HK-2 (cell line): ENCODE measurements around the gene HEMK1.

Experiments used
- DNase-seq: peaks from one replicate; pipeline ENCODE4 v3.0.0-alpha.2; 2018; ENCODE audit not compliant: unreplicated experiment

HEMK1 gene

DNA sequence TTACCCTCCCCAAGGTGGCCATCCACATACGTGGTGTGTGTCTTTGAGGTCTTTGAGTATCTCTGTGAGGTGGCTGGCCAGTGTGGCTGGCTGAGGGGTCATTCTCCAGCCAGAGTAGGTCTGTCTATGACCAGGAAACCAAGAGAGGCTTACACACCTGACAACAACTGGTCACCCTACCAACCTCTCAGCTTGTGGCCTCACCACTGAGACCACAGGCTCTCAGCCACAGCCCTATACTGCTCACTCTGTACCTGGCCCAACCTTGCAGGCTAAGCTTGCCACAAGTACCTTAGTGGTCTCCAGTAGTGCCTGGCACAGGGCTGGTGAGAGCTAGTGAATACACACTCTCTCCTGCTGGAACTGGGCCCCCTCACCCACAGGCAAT lies 5.1 kb downstream of the HEMK1 start:
- no peak for DNase-seq

DNA sequence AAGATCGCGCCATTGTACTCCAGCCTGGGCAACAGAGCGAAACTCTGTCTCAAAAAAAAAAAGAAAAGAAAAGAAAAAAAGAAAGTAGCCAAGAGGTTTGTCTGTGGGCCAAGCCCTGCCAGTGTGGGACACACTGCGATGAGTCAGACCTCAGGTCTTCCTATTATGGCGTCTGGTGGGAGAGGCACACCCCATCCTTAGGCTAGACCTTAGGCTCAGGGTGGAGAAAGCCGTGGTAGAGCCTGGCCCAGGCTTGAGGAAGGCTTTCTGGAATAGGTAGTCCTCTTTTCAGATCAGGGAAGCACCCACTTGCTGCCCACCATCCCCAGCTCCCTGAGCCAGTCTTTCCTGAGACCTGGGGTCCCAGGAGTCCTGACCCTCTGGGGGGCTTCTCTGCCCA lies 6.0 kb downstream of the HEMK1 start:
- DNase-seq = no peak

GRCh38 chr3:50577348-50577747 lies 8.0 kb downstream of the HEMK1 start:
- no peak for DNase-seq

- DNase-seq = no peak
These were observed 11.5 kb downstream of the HEMK1 start for GRCh38 chr3:50580683-50581458.

- DNase-seq = no peak
These were observed 12.1 kb downstream of the HEMK1 start for GRCh38 chr3:50581459-50581842.

GRCh38 chr3:50582083-50582482 lies 12.8 kb downstream of the HEMK1 start:
- no peak for DNase-seq

- DNase-seq = no peak
These were observed 14.6 kb downstream of the HEMK1 start for GRCh38 chr3:50583897-50584296.

DNA sequence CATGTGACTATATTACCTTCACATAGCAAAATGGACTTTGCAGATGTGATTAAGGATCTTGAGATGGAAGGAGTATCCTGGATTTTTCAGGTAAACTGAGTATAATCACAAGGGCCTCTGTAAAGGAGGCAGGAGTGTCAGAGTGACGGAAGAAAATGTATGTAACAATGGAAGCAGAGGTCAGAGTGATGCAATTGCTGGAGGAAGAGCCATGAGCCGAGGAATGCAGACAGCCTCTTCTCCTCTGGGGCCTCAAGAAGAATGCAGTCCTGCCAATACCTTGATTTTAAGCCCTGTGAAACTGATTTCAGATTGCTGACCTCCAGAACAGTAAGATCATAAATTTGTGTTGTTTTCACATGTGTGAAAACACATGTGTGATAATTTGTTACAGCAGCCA lies 15.1 kb downstream of the HEMK1 start:
- DNase-seq = no peak

DNA sequence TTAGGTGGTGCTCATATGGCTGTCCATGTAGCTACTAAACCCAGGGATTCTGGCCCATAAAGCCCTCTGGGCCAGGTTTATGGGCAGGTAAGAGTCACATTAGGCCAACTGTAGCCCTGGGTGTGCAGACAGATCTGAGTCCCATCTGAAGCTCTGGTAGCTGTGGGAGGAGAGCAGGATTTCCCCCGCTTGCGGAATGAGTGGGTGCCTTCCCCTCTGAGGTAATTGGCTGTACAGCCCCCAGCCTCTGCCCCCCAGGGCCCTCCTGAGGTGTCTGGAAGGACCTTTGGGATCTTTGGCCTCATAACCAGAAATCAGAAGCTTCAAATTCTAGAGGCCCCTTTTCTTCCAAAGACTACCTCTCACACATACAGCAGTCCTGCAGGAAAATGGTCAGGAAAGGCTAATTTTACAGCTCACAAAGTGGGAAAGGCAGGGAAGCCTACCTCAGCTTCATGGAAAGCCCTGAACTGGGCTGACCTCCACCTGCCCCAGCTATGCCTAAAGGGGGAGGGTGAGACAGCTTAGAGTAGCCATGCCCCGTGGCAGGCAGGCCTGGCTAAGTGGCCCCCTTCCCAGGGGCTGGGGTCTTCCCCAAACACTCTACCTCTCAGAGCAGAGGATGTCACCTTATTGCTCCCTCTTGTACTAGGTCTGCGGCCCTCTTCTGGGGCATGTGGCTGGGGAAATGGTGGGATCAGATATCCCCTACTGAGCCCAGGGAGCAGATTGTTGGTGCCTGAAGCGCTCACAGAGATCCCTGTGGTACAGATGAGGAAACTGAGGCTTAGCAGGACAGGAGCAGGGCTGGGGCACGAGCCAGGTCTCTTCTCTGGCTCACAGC lies 16.8 kb downstream of the HEMK1 start:
- no peak for DNase-seq

DNA sequence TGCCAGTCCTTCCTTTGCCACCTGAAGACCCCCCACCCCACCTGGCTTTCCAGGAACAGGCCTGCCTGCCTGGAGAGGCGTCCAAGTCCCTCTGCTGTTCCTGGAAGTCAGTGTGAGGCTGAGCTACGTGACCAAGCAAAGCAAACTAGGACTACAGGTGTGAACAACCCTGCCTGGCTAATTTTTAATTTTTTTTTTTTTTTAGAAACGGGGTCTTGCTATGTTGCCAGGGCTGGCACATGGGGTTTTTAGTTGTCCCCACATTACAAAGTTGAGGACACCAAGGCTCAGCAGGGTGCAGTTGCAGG lies 17.4 kb downstream of the HEMK1 start:
- DNase-seq = no peak

DNA sequence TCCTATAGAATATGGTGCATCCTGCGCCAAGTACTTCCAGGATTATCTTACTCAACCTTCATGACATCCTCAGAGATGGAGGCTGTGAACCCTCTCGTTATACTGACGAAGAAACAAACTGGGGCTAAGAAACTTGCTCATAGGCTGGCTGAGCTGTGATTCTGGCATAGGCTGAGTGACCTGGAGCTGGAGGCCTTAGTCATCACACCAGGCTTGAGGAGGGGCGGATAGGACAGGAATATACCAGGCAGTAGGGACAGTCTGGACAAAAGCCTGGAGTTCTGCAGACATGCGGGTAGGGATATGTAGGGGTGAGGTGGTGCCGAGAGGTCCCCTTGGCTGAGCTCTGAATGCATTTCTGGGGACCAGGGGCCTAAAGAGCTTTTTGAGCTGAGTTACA lies 18.1 kb downstream of the HEMK1 start:
- DNase-seq = no peak

GRCh38 chr3:50587806-50588758 lies 18.8 kb downstream of the HEMK1 start:
- no peak for DNase-seq

DNA sequence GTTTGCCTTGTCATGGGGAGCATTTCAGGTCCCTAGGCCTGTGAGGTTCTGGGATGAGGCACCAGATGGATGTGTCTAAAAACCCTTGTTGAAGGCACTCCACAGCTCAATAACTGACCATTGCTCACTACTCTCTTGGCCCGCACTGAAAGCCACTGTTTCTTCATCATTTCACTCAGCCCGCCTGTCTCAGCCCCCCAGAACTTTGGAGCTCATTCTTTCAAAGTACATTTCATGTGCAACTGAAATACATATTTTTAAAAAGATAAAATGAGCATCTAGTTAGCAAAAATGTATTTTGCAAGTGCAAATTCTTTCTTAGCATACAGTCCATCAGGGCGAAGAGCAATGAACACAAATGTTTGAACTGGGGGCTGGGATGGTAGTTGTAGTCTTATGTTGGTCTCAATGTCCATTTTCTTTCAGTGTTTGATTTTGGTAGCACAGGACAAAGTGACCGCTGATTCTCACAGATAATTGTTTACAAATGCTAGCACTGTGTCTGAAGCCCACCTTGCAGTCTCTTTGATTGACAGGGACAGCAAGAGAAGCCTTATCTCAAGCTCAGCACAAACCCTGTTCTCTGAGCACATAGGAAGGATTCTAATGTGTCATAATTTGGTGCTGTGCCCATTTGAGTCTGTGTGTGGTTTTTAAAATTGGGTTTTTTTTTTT lies 19.6 kb downstream of the HEMK1 start:
- DNase-seq = no peak

DNA sequence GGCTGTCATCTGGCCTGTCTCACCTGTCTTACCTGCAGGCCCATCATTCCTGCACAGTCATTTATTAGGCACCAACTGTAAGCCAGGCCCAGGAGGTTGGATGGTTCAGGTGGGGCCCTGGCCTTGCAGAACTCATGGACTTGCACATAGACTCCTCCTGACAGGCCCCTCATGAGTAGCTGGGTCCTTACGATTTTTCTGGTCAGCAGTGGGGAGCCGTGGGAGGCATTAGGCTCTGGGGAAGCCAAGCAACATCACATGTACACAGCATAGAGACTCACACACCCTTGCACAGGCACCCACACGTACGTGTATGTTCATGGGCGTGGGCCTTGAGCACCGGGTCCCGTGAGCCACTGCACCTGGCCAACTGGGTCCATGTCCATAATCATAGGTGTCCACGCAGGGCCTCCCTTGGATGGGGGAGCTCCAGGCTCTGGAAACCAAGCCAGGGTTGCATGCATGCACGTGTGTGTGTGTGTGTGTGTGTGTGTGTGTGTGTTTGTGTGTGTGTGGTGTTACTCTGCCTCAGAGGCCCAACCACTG lies 21.9 kb downstream of the HEMK1 start:
- DNase-seq = no peak

DNA sequence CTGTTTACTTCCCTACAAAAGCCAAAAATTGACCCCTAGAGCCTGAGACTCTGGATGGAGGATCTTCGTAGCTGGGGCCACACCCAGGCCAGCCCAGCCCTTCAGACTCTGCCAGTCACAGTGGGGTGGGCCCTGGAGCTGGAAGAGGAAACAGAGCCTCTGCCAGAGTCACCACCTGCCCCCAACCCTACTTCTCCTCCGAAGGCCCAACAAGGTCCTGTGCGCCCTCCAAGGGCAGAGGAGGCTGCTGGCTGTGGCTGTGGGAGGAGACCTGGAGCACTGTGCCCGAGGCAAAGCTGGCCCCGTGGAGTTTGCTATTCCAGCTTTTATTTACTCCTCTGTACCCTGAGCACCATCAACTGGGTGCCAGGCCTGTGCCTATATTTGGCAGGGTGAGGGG lies 23.2 kb downstream of the HEMK1 start:
- no peak for DNase-seq

- no peak for DNase-seq
These were observed 25.0 kb downstream of the HEMK1 start for GRCh38 chr3:50594253-50594785.

DNA sequence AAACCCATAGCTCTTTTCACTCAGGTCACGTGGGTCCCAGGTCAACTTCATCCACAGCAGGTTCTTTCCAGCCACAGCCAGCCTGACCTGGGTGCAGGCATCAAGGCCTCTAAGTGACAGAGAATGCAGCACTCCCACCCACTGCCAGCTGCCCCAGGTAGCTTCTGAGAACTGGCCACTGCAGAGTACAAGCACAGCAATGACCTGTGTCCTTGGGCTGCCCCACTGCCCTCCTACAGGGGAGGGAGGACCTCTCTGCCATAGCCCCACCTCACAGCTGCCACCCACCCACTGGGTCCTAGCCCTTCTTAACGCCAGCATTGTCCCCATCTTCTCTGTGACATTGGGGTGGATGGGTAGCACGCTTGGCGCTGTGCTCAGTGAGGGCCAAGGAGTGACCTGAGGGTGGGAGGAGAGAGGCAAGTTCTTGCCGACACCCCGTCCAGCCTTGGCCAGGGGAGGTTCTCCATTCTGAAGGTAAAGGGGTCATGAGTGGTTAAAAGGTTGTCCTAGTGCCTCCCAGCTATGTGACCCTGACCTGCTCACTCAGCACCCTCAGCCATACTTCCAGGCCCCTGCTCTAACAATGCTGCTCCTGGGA lies 29.9 kb downstream of the HEMK1 start:
- no peak for DNase-seq

GRCh38 chr3:50599716-50600118 lies 30.4 kb downstream of the HEMK1 start:
- DNase-seq = no peak

- DNase-seq = no peak
These were observed 30.9 kb downstream of the HEMK1 start for GRCh38 chr3:50600141-50600753.

GRCh38 chr3:50600841-50601591 lies 31.7 kb downstream of the HEMK1 start:
- DNase-seq = peak; percentile 87
